ENCODE results near the gene UBE2H.

The UBE2H gene

DNA sequence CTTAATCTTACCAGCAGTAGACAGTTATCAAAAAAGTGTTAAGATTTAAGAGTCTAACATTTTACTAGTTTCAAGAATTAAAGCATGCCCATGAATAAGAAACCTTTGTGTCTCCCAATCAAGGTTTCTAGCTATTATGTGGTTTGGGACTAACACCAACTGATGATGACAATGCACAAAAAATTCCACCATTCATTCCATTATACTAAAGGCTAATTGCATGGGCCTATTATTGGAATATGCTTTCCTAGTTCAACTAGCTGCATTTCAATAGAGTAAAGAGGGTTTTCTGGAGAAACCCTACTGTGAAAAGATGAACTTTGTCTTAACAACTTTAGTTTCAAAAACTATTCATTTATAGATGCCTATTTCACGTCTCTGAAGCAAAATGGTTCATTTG is 44.6 kb downstream of the UBE2H start:
- no peak for DNase-seq (ENCODE audit: low spot score)

DNA sequence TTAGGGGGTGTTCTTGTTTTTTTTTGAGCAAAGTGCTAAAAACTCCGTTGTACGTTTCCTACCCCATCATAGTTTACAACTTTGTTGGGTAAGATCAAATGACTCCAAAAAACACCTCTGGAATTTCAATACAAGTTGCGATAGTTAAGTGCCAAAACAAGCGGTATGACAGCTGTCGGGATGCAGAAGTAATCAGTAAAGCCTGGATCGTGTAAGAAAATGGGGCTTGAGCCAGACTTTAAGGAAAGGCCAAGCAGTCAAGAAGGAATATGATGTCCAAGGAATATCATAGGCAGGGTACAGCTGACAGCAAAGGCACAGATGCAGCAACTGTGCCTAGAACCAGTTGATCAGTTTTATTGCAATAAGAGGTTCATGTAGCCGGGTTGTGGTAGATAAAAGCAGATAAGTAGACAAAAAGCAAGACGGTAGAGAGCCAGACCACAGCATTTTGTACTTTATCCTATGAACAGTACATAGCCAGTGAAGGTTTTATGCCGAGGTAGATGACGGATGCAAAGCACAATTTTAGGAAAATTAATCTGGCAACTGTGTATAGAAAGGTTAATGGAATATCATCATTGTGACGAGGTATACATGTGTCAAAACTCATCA is 45.5 kb downstream of the UBE2H start:
- TF ChIP-seq, protein P1, sequence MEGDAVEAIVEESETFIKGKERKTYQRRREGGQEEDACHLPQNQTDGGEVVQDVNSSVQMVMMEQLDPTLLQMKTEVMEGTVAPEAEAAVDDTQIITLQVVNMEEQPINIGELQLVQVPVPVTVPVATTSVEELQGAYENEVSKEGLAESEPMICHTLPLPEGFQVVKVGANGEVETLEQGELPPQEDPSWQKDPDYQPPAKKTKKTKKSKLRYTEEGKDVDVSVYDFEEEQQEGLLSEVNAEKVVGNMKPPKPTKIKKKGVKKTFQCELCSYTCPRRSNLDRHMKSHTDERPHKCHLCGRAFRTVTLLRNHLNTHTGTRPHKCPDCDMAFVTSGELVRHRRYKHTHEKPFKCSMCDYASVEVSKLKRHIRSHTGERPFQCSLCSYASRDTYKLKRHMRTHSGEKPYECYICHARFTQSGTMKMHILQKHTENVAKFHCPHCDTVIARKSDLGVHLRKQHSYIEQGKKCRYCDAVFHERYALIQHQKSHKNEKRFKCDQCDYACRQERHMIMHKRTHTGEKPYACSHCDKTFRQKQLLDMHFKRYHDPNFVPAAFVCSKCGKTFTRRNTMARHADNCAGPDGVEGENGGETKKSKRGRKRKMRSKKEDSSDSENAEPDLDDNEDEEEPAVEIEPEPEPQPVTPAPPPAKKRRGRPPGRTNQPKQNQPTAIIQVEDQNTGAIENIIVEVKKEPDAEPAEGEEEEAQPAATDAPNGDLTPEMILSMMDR (IDR thresholded peaks at IDR 0.05; ENCODE audit: extremely low read depth, missing control alignments), result no peak
- no peak for DNase-seq (ENCODE audit: low spot score)

More for the DNA sequence above, 44.6 kb downstream of the UBE2H start:
- TF ChIP-seq, protein P1 (IDR thresholded peaks at IDR 0.05; ENCODE audit: extremely low read depth, missing control alignments), result no peak

DNA sequence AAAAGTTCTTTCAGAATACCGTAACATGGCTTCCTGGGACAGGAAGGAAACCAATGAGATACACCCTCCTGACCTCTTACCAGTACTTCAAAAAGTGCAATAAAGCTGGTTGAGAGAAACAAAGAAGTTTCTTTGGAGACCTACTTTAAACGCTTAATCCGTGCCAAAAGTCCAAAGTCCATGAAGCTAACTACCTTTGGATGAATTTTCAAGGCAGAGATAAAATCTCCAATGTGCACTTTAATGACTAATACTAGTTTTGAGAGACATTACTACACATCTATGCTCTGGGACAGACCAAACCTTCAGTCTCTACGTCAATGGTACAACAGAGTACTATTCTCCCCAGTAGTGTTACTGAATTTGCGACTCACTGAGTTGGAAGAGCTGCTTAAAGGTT is 46.1 kb downstream of the UBE2H start:
- no peak for DNase-seq (ENCODE audit: low spot score)
- TF ChIP-seq, protein P1 (IDR thresholded peaks at IDR 0.05; ENCODE audit: extremely low read depth, missing control alignments), result no peak

DNA sequence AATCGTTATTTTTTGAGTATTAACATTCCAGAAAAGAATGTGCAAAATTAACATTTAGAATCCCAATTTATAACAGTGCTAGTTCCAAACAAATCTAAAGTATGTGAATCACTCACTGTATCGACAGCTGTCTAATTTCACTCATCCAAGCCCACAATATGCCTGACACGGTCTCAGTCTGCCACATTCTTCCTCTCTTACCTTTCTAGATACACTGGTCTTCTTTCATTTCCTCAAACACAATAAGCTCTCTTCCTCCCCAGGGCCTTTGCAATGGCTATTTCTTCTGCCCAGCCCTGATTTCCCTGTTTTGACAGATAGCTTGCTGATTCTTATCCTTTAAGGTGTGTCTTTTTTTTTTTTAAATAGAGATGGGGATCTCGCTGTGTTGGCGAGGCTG is 48.8 kb downstream of the UBE2H start:
- TF ChIP-seq, protein P1 (IDR thresholded peaks at IDR 0.05; ENCODE audit: extremely low read depth, missing control alignments), result no peak
- peak; percentile 29 for DNase-seq (ENCODE audit: low spot score)

DNA sequence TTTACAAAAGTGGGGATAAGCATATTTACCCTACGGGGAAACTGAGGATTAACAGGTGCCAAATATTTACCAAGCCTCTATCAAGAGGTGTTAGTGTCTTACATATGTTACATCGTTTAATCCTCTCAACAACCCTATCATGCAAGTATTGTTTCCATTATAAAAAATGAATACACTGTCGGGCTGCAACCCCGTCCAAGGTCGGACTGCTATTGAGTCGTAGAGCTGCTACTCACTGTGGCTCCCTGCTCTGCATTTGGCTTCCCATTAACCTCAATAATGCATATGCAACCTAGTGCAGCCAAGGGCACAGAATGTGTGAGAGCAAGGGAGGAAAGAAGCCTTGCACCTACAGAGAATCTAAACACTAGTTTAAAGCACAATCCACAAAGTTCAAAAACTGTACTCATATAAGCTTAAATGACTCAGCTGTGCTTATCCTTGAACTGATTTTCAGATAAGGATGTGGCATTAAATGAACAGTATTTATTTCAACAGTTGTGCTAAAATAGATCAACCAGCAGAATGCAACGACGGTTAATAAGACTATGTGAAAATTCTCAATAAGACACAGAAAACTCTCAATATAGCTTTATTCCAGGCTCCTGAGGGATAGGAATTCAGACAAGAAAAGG is 49.9 kb downstream of the UBE2H start:
- TF ChIP-seq, protein P1 (IDR thresholded peaks at IDR 0.05; ENCODE audit: extremely low read depth, missing control alignments), result no peak
- DNase-seq (ENCODE audit: low spot score), result no peak

DNA sequence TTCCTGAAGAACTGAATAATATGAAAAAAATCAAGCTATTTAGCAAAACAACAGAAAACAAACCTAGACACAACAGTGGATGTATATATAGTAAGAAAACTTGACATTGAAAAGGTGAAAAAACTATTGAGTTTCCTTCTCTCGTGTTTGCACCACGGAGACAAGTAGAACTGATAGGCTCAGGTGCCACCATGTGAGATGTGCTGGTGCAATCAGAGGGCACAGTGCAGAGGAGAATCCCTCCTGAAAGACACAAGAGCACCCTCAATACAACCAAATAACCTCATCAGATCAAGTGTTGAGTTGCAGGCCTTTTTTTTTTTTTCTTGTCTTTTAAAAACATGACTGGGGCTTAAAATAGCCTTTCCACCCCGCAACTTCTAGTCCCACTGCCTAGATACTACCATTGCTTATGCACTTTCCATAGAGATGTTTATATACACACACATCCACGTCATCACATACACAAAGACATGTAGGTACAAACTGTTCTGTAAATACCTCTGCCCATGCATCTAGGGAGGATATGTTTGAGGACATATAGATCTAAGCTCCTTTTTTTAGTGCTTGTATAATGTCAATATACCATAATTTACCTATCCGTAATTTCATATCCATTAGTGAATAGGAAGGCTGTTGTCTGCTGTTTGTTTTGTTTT is 54.1 kb downstream of the UBE2H start:
- no peak for DNase-seq (ENCODE audit: low spot score)

DNA sequence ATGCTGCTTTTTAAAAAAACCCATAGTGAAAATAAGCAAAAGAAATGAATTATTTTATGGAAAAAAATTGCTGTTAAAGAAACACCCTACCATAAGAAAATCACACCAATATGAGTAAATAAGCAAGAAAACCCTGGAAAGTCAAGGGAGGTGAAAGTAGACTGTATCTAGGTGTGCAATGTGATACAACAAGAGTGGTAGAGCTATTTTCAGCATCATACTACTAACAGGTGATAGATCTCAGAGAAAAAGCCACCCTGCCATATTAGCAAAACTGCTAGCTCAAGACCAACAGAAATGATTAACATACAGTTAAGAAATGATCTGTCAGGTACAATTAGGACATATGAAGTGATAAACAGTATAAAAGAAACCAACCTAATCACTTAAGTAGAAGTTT is 54.8 kb downstream of the UBE2H start:
- TF ChIP-seq, protein P1 (IDR thresholded peaks at IDR 0.05; ENCODE audit: extremely low read depth, missing control alignments), result no peak
- no peak for DNase-seq (ENCODE audit: low spot score)

More for the DNA sequence above, 54.1 kb downstream of the UBE2H start:
- TF ChIP-seq, protein P1 (IDR thresholded peaks at IDR 0.05; ENCODE audit: extremely low read depth, missing control alignments), result no peak

Measured in GM20000 (cell line).